Activated CD8-positive, alpha-beta memory T cell treated with anti-CD3 and anti-CD28 coated beads for 24 hours (primary cell): ENCODE measurements around the gene PGBD5.

Source experiments
- DNase-seq: peaks from one replicate; pipeline ENCODE4 v3.0.0-alpha.2; 2020

PGBD5 gene

GRCh38 chr1:230394134-230394533 lies 32.0 kb downstream of the PGBD5 start:
- no peak for DNase-seq

GRCh38 chr1:230393722-230394121 lies 32.4 kb downstream of the PGBD5 start:
- DNase-seq, result no peak

DNA sequence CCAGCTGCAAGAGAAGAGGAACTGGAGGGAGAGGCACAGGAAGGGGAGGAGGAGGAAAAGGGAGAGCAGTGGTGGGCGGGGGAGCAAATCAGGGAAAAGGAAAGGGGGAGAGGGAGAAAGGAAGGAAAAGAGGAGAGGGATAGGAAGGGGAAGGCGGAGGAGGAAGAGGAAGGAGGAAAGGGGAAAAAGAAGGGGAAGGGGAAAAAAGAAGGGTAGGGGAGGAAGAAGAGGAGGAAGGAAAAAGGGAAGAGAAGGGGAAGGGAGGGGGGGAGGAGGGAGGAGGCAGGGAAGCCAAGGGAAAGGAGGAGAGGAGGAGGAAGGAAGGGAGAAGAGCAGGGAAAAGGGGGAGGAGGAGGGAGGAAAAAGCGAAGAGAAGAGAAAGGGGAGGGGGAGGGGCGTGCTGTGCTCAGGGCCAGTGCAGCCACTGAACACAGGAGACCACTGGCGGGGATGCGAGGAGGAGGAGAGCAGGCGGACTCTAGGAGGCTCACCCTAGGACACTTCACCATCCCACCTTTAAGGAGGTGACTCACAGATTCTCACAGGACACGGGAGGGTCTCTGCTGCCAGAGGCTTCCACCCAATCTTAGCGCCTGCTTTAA lies 33.1 kb downstream of the PGBD5 start:
- no peak for DNase-seq

- DNase-seq, result no peak
Observed at GRCh38 chr1:230392536-230392909, 33.6 kb downstream of the PGBD5 start.

- no peak for DNase-seq
Observed at GRCh38 chr1:230391776-230392535, 34.2 kb downstream of the PGBD5 start.

- no peak for DNase-seq
Observed at GRCh38 chr1:230390371-230390770, 35.8 kb downstream of the PGBD5 start.

DNA sequence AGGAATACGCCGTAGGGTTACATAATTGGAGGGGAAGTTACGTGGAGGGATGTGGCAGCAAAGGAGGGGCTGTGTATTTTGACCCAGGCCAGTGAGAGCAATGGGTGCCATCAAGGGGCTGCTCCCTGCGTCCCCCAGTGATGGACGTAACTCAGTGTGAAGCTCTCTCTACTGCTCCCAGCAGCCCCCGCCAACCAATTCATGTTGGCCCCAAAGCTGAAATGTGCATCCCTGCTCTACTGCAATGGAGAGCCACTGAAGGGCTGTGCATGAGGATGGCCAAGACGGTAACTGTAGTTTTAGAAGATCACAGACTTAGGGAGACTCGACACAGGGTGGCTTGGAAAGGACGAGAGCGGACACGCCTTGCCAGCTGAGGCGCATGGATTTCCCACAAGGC lies 38.3 kb downstream of the PGBD5 start:
- DNase-seq, result no peak

GRCh38 chr1:230387296-230387695 lies 38.8 kb downstream of the PGBD5 start:
- DNase-seq, result no peak

GRCh38 chr1:230386637-230387262 lies 39.4 kb downstream of the PGBD5 start:
- DNase-seq, result no peak

DNA sequence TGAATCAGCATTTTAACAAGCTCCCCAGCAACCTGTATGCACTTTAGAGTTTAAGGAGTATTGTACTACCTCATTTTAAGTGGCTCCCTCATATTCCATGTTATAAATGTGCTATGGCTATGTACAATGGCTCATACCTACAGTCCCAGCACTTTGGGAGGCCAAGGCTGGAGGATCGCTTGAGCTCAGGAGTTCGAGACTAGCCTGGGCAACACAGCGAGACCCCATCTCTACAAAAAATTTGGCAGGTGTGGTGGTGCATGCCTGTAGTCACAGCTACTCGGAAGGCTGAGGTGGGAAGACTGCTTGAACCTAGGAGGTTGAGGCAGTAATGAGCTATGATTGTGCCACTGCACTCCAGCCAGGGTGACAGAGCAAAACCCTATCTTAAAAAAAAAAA lies 40.2 kb downstream of the PGBD5 start:
- DNase-seq, result no peak

DNA sequence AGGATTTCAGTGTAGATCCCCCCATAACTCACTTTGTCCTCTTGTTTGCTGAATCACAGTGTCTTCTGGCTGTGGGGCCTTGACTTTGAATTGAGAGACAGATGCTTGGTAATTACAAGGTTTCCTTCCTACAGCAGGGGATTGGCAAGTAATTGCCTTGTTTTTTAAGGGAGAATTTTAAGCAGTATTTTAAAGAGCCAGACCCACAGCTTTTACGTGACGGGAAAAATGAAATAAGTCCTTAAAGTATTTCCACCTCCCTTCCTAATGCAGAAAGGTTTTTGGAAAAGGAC lies 41.0 kb downstream of the PGBD5 start:
- no peak for DNase-seq

DNA sequence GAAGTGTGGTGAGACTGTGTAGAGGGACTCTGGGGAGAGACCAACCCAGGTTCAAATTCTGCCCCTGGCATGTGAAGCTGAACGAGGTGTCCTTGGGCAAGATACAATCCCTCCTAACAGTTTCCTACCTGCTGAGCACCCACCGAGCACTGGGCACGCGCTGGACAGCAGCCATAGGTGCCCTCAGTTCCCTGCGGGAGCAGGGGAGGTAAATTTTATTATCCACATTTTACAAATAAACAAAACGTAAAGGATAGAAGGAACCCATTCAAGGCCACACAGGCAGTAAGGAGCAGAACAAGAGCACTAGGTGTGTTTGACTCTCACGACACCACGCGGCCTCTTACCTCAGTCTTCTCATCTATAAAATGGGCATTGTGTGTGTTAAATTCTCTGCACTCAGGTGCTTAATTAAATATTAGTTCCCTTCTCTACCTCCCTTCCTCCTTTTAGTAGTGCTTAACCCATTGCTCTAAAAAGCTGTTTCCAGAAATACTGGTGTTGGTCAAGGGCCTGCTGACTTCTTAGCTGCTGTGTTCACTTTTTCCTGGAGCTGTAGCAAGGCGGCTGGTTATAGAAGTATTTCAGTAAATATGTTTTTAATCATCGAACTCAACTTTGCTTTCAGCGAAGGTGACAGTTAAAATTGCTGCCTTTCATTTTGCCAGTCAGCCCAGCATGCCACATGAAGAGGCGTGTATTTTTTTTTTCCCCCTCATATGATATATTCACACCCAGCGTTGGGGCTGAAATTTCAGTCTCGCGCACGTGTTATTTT lies 41.6 kb downstream of the PGBD5 start:
- DNase-seq, result no peak

- DNase-seq, result no peak
Observed at GRCh38 chr1:230383425-230383824, 42.7 kb downstream of the PGBD5 start.

DNA sequence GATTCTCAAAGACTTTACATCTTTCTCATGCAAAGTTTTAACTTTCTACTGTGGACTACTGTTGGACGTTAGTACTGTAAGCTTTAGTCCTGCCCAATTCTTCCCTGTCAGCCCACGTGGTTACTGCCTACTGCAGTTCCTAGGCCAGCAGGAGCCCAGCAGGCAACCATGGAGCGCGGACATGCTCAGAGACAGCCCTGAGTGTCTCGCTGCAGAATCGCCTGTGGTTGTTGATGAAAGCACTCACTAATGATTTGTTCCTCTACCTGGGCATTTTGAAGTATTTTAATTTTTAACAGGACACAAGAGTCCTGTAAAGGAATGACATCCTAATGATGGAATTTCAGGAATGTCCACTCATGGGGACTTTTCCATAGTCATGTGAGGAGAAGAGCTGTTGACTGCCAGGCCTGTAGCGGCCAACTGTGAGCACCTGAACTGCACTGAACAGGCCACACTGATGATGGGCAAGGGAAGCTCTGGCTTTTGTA lies 44.1 kb downstream of the PGBD5 start:
- DNase-seq, result no peak

DNA sequence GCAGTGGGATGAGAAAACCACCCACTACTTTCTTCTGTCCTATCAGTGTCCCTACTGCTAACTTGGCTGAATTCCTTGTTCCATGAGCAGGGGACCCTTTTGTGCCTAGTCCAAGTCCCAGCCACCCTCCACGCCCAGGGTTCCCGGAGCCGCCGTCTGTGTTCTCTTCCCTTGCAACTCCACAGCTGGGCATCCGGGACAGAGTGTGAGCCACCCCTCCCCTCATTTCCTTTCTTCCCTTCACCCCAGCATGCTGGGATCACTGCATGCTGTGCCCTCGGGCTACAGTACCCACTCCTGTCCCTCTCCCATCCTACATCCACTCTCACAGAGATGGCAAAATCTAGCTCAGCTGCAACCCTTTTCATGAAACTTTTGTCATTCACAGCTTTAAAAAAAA lies 44.5 kb downstream of the PGBD5 start:
- DNase-seq, result no peak

DNA sequence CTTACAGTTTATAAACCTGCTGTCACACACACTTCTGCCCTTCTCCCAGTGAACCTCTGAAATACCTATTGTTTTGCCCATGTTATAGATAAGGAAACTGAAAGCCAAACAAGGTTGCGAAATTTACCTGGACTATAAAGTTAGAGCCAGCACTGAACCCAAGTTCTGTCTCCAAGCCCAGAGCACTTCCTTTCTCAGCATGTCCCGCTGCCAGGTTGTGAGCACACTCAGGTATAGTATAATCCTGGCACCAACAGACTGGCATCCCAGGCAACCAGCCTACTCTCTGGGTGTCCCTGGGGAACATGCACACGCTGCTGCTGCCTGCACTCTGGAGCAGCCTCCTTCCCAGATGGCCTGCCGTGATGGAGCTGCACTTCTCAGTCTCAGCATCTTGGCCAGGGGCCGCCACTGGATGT lies 45.1 kb downstream of the PGBD5 start:
- DNase-seq, result no peak

DNA sequence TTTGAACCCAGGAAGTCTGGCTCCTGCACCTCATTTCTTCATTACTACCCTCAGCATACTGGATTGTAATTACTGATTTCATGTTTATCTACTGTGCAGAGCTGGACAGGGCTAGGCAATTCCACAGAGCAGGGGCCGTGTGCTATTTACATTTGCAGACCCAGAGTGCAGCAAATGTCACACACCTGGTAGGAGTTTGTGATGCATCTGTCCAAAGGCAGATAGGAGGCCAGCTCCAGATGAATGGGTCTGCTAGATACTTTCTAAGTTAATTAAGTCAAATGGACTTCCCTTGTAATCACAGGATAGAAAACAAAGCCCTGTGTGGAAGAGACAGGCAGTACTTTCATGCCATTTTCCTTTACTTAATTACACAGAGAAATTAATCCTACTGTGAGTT lies 46.2 kb downstream of the PGBD5 start:
- DNase-seq, result no peak

GRCh38 chr1:230379462-230379861 lies 46.7 kb downstream of the PGBD5 start:
- DNase-seq, result no peak

- no peak for DNase-seq
Observed at GRCh38 chr1:230377851-230378250, 48.3 kb downstream of the PGBD5 start.

GRCh38 chr1:230377324-230377723 lies 48.8 kb downstream of the PGBD5 start:
- no peak for DNase-seq

DNA sequence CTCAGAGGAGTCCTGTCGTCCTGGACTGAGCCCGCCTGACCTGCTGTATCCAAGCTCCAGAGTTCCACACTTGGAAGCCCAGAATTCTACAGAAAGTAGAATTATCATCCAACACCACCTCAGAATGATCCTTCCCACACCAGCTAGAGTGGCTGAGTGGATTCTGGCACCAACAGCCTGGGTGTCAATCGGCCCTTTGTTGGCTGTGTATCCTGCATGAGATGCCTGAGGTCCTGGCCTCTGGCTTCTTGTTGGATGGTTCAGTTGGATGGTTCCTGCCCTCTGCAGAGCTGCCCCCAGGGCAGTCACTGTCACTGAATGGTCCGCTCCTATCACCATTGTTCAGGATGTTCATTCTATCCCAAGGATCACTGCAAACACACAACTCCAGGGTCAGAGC lies 49.8 kb downstream of the PGBD5 start:
- no peak for DNase-seq

GRCh38 chr1:230375780-230376179 lies 50.4 kb downstream of the PGBD5 start:
- no peak for DNase-seq

GRCh38 chr1:230375147-230375546 lies 51.0 kb downstream of the PGBD5 start:
- no peak for DNase-seq
